HL-60 (cell line): Measurements from ENCODE around the gene TATDN2.

Source experiments
- CTCF ChIP-seq: IDR thresholded peaks from one replicate; pipeline ENCODE4 v1.5.1; 2011; ENCODE audit warnings: low read length, control low read depth, inconsistent platforms; ENCODE audit not compliant: insufficient read depth
- GABPA ChIP-seq: IDR thresholded peaks from 2 replicates; pipeline ENCODE4 v1.6.1; 2012; ENCODE audit warnings: low read depth
- POLR2AphosphoS5 ChIP-seq: IDR thresholded peaks from 2 replicates; pipeline ENCODE4 v1.6.1; 2012; ENCODE audit warnings: low read depth
- REST ChIP-seq: IDR thresholded peaks from 2 replicates; pipeline ENCODE4 v1.6.1; 2012; ENCODE audit warnings: low read depth; ENCODE audit not compliant: insufficient replicate concordance
- SPI1 ChIP-seq: IDR thresholded peaks from 2 replicates; pipeline ENCODE4 v1.6.1; 2012; ENCODE audit warnings: low read depth, mild to moderate bottlenecking, borderline replicate concordance

GRCh38 chr3:10319251-10319650 is 71.0 kb downstream of the TATDN2 start:
- no peak for TF ChIP-seq CTCF
- no peak for TF ChIP-seq REST
- no peak for TF ChIP-seq POLR2AphosphoS5
- no peak for TF ChIP-seq GABPA
- no peak for TF ChIP-seq SPI1
